PC-9 (cell line): Measurements from ENCODE around the gene PTBP1.

Experiments used
- EZH2 ChIP-seq: fragments of 200-600 bp; sonication (generic); IDR thresholded peaks from 2 replicates; pipeline ENCODE4 v1.8.0; 2017; ENCODE audit warnings: antibody characterized with exemption, low read depth
- TF ChIP-seq, protein P1 (sequence below): fragments of 200-600 bp; sonication (generic); conservative IDR thresholded peaks from 2 replicates; pipeline ENCODE4 v1.6.1; 2017; ENCODE audit warnings: mixed run types, antibody characterized with exemption, mild to moderate bottlenecking, moderate library complexity

DNA sequence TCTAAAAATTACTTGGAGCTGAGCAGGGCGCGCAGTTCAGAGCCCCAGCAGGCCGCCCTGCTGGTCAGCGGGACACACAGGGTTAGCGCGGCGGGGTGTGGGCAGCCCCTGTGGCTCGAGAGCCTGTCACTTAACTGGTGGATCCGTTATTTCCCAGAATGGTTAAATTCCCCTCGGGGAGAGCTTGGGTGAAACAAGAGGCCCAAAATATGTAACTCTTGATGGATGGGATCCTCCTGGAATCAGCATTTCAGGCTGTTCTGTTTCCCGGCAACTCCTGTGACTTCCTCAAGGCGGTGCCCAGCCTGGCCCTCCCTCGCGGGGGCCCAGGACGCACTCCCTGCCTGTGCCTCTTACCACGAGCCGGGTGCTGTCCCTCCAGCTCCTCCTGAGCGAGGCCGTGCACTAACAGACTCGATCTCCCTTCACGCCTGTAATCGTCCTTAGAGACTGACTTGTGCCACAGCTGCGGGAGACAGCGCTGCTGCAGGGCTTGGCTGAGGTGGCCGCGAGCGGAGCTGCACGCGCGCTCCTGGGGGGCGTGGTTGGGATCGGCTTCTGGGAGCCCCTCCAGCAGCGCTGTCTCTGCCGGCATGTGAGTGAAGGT lies 9.7 kb downstream of the PTBP1 start:
- TF ChIP-seq, protein P1, sequence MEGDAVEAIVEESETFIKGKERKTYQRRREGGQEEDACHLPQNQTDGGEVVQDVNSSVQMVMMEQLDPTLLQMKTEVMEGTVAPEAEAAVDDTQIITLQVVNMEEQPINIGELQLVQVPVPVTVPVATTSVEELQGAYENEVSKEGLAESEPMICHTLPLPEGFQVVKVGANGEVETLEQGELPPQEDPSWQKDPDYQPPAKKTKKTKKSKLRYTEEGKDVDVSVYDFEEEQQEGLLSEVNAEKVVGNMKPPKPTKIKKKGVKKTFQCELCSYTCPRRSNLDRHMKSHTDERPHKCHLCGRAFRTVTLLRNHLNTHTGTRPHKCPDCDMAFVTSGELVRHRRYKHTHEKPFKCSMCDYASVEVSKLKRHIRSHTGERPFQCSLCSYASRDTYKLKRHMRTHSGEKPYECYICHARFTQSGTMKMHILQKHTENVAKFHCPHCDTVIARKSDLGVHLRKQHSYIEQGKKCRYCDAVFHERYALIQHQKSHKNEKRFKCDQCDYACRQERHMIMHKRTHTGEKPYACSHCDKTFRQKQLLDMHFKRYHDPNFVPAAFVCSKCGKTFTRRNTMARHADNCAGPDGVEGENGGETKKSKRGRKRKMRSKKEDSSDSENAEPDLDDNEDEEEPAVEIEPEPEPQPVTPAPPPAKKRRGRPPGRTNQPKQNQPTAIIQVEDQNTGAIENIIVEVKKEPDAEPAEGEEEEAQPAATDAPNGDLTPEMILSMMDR, result no peak
- no peak for TF ChIP-seq EZH2
